Urinary bladder (tissue), 4 donors: ENCODE results near the gene RSRP1. TPM values are rescaled to one million over a fixed set of nuclear protein-coding genes. Genes with fewer than 3 reads are reported as not detected.

Source experiments
- DNase-seq: peaks from one replicate; pipeline ENCODE4 v3.0.0-alpha.2; 2015; ENCODE audit errors: extremely low spot score
- H3K27ac ChIP-seq: one replicate; pipeline ENCODE4 v1.5.1; 2013; ENCODE audit warnings: low read depth, mild to moderate bottlenecking, moderate library complexity
- H3K36me3 ChIP-seq: one replicate; pipeline ENCODE4 v1.6.1; 2013; ENCODE audit warnings: mild to moderate bottlenecking, moderate library complexity; ENCODE audit not compliant: insufficient read depth
- H3K4me1 ChIP-seq: one replicate; pipeline ENCODE4 v1.6.1; 2013; ENCODE audit warnings: mild to moderate bottlenecking, moderate library complexity; ENCODE audit not compliant: insufficient read depth
- H3K4me3 ChIP-seq: one replicate; pipeline ENCODE4 v1.5.1; 2013; ENCODE audit warnings: low read depth, low read length
- WGBS: extraction: QIAGEN DNeasy Blood & Tissue Kit; methylation state at CpG from one replicate; pipeline ENCODE4 v1.1.7; 2013; 5-methylcytosine and 5-hydroxymethylcytosine counted together
- polyA plus RNA-seq: library from polyadenylated mRNA; stranded (reverse); fragments of 200-250 nt; gene quantifications from one replicate; pipeline ENCODE4 v1.2.3, GENCODE V29; 2013
- total RNA-seq: library from RNA; depleted of rRNA; stranded (reverse); fragments of >200 nt; gene quantifications from one replicate; pipeline ENCODE4 v1.2.3, GENCODE V29; 2014
- donor health status: healthy with polysubstance abuse.
- donor health status: healthy.

RSRP1 gene
- total and polyA plus RNA-seq, 2 donors: 69.6 to 126 TPM

DNA sequence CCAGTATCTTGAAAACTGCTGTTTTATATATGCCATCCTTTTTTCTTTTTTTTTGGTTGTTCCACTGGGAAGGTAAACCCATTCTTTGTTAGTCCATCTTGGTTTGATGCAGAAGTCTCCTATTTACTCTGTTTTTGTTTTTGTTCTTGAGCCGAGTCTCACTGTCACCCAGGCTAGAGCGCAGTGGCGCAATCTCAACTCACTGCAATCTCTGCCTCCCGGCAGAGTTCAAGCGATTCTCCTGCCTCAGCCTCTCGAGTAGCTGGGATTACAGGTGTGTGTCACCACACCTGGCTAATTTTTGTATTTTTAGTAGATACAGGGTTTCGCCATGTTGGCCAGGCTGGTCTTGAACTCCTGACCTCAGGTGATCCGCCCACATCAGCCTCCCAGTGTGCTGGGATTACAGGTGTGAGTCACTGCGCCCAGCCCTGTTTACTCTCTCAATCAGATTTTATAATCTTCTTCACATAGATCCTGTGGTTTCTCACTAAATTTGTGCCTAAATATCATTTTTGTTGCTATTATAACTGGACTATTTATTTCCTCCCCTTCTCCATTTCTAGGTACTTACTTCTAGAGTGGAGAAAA is 27.5 kb downstream of the RSRP1 start:
- DNase-seq: no peak
- peaks cover 3% of the 10 kb centered on the region for H3K36me3 ChIP-seq
- no peak overlapping the region for H3K27ac ChIP-seq
- H3K4me1 ChIP-seq: no peaks in the 10 kb centered on the region
- no peak overlapping the region for H3K4me3 ChIP-seq
- 96% methylated on average over 9 of the region's 9 CpGs for WGBS

DNA sequence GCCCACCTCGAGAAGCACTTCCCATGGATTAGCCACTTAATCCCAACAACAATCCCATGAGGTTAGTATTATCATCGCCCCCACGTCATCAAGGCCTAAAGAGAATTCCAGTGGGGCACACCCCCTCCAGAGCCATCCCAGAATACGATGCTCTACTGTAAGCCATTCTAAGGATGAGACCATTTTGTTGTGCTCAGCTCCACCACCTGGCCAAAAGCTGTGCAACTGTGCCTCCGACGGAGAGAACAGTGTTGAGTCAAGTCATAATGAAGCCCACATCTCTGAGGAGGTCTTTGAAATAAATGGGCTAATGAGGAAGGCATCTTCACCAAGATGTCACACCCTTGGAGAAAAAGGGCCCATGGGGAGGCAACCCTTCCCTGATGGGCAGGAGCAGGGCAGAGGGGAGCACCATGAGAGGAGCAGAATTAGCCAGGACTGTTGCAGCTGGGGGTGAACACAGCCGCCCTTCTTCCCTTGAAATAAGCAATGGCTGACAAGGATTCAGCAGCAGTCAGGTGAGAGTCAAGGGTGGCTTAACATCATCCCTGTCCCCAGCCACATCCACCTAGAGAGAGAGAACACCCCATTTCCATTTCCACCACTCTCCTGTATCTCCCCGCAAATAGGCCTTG is 29.5 kb downstream of the RSRP1 start:
- H3K27ac ChIP-seq: no peak overlapping the region
- no peak overlapping the region for H3K4me3 ChIP-seq
- H3K4me1 ChIP-seq: no peaks in the 10 kb centered on the region
- WGBS: 77% methylated on average over 8 of the region's 8 CpGs
- DNase-seq: no peak
- H3K36me3 ChIP-seq: peaks cover 3% of the 10 kb centered on the region

GRCh38 chr1:25217015-25217414 is 30.2 kb downstream of the RSRP1 start:
- H3K27ac ChIP-seq: no peak overlapping the region
- peaks cover 3% of the 10 kb centered on the region for H3K36me3 ChIP-seq
- no peaks in the 10 kb centered on the region for H3K4me1 ChIP-seq
- no peak for DNase-seq
- no peak overlapping the region for H3K4me3 ChIP-seq
- 91% methylated on average over 3 of the region's 3 CpGs for WGBS

DNA sequence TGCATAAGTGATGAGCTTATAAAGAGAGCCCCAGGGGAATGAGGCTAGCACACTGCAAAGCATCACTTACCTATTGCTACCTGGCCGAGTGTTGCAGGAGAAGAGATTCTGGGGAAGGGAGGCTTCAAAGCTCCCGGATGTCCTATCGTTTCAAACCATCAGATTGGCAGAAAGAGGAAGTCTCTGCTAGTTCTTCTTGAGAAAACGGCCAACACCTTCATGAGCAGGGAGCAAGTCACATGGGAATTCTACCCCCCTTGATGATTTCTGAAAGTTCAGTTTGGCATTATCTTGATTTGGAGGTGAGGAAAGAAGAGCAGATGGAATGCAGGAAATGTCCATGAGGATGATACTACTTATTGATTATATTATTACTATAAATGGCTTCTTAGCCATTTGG is 31.1 kb downstream of the RSRP1 start:
- Histone ChIP-seq H3K36me3 (peaks cover 1% of the 10 kb centered on the region), H3K4me1 (no peaks in the 10 kb centered on the region), H3K4me3 (no peak overlapping the region), H3K27ac (no peak overlapping the region)
- WGBS: 69% methylated on average over 4 of the region's 4 CpGs
- no peak for DNase-seq

GRCh38 chr1:25212725-25213124 is 34.5 kb downstream of the RSRP1 start:
- Histone ChIP-seq H3K27ac (no peak overlapping the region), H3K4me3 (no peak overlapping the region), H3K36me3 (no peaks in the 10 kb centered on the region), H3K4me1 (no peaks in the 10 kb centered on the region)
- 55% methylated on average over 5 of the region's 5 CpGs for WGBS
- no peak for DNase-seq

DNA sequence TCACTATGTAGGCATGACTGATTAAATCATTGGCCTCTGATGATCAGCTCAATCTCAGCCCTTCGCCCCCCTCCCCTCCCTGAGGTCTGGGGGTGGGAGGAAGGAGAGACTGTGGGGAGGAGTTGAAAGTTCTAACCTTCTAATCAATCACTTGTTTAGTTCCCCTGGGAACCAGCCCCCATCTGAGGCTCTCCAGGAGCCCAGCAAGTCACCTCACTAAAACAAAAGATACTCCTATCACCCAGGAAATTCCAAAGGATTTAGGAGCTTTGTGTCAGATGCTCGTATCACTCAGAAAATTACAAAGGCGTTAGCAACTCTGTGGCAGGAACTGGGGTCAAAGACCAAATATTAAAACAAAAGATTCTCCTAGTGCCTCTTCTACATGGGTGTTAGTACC is 36.5 kb downstream of the RSRP1 start:
- Histone ChIP-seq H3K27ac (no peak overlapping the region), H3K4me1 (no peaks in the 10 kb centered on the region), H3K36me3 (no peaks in the 10 kb centered on the region), H3K4me3 (no peak overlapping the region)
- no peak for DNase-seq
- WGBS: 35% methylated on average over 3 of the region's 3 CpGs

GRCh38 chr1:25209516-25209915 is 37.7 kb downstream of the RSRP1 start:
- H3K27ac ChIP-seq: no peak overlapping the region
- WGBS: 86% methylated on average over 4 of the region's 4 CpGs
- no peak for DNase-seq
- no peaks in the 10 kb centered on the region for H3K36me3 ChIP-seq
- no peaks in the 10 kb centered on the region for H3K4me1 ChIP-seq
- no peak overlapping the region for H3K4me3 ChIP-seq

- WGBS: 56% methylated on average over 2 of the region's 2 CpGs
- no peak for DNase-seq
- no peak overlapping the region for H3K4me3 ChIP-seq
- no peaks in the 10 kb centered on the region for H3K36me3 ChIP-seq
- H3K4me1 ChIP-seq: no peaks in the 10 kb centered on the region
- no peak overlapping the region for H3K27ac ChIP-seq
Observed at GRCh38 chr1:25208561-25209222, 38.6 kb downstream of the RSRP1 start.

DNA sequence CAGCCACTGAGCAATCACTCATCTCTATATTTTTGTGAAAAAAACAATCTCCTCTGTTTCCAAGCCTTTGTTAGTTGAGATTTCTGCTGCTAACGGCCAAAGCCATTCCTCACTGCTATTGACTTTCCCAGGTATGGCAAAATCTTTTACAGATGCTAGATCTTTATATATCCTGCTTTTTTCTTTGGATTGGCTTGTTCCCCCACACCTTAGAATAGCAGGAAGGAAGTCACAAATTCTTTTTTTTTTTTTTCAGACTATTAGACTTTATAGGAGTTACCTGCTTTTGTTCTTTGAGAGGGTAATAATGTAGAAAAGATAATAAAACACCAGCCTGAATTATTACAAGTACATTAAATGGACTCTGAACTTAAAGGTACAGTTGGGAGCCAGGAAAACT is 39.2 kb downstream of the RSRP1 start:
- H3K36me3 ChIP-seq: no peaks in the 10 kb centered on the region
- no peak for DNase-seq
- no peaks in the 10 kb centered on the region for H3K4me1 ChIP-seq
- no peak overlapping the region for H3K27ac ChIP-seq
- no peak overlapping the region for H3K4me3 ChIP-seq
- 59% methylated on average over 1 of the region's 1 CpG for WGBS

GRCh38 chr1:25206201-25206600 is 41.1 kb downstream of the RSRP1 start:
- no peak for DNase-seq
- H3K27ac ChIP-seq: no peak overlapping the region
- WGBS: 79% methylated on average over 5 of the region's 5 CpGs

GRCh38 chr1:25205786-25206185 is 41.5 kb downstream of the RSRP1 start:
- H3K27ac ChIP-seq: no peak overlapping the region
- no peaks in the 10 kb centered on the region for H3K36me3 ChIP-seq
- WGBS: 87% methylated on average over 5 of the region's 5 CpGs
- no peaks in the 10 kb centered on the region for H3K4me1 ChIP-seq
- no peak overlapping the region for H3K4me3 ChIP-seq
- no peak for DNase-seq

More at GRCh38 chr1:25206201-25206600, 41.1 kb downstream of the RSRP1 start:
- Histone ChIP-seq H3K4me1 (no peaks in the 10 kb centered on the region), H3K36me3 (no peaks in the 10 kb centered on the region), H3K4me3 (no peak overlapping the region)

DNA sequence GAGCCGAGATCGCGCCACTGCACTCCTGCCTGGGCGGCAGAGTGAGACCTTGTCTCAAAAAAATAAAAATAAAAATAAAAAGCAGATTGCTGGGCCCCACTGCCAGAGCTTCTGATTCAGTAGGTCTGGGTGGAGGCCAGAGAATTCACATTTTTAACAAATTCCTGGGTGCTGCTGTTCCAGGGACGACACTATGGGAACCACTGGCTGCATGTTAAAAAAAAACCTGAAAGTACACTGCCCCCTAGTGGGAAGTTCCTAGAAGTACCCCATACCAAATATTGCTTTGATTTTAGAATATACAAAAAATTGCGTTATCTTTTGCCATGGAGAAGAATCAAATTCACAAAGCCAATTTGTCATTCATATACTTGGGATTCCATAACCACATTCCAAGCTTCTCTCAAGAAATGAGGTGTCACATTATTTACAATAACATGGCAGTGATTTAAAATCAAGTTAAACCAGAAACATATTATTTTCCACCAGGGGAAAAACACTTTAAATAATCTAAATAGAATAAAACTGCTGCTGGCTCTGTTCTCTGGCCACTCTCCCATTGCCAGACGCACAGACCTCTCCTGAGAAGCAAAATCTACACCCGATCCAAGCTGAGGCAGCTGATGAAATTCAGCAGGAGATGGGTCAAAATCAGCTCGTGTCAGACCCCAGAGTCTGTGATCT is 42.3 kb downstream of the RSRP1 start:
- Histone ChIP-seq H3K4me3 (no peak overlapping the region), H3K36me3 (no peaks in the 10 kb centered on the region), H3K27ac (no peak overlapping the region), H3K4me1 (no peaks in the 10 kb centered on the region)
- 53% methylated on average over 9 of the region's 9 CpGs for WGBS
- no peak for DNase-seq

DNA sequence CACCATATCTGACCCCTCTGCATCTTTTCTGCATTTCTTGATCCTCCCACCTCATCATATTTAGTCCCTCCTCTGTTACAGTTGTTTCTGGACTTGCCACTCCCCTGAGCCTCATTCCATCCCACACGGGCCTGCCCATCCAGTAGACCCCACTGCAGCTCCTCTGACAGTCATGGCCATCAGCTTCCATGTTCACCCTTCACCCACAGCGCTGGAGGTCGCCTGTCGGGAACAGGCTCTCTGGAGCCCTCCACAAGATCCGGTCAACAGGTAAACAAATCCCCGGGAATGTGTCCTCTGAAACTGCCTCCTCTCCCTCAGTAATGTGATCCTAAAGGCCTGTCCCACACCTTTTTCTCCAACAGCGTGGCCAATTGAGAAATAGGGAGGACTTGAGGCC is 46.2 kb downstream of the RSRP1 start:
- WGBS: 81% methylated on average over 7 of the region's 7 CpGs
- no peak overlapping the region for H3K4me3 ChIP-seq
- DNase-seq: no peak
- no peaks in the 10 kb centered on the region for H3K4me1 ChIP-seq
- H3K27ac ChIP-seq: no peak overlapping the region
- no peaks in the 10 kb centered on the region for H3K36me3 ChIP-seq
